Loucy (cell line): ENCODE results near the gene ANKRD33B.
A peak's percentile ranks its signal among the peaks of the same experiment; 100 is the strongest.

Source experiments
- H2AFZ ChIP-seq: fragments of 200-600 bp; sonication (generic); 2 replicates; pipeline ENCODE4 v1.6.0; 2016; ENCODE audit warnings: antibody characterized with exemption, mild to moderate bottlenecking, low read length, moderate library complexity
- H3F3A ChIP-seq: fragments of 200-600 bp; 2 replicates; pipeline ENCODE4 v1.6.0; 2016; ENCODE audit warnings: antibody characterized with exemption, low read depth, mild to moderate bottlenecking
- H3K27me3 ChIP-seq: fragments of 200-600 bp; sonication (generic); 2 replicates; pipeline ENCODE4 v1.6.1; 2014; ENCODE audit warnings: low read length, mild to moderate bottlenecking; ENCODE audit not compliant: insufficient read depth, poor library complexity, severe bottlenecking
- H3K36me3 ChIP-seq: fragments of 200-600 bp; sonication (generic); 2 replicates; pipeline ENCODE4 v1.6.1; 2016; ENCODE audit warnings: low read length; ENCODE audit not compliant: insufficient read depth
- H3K4me1 ChIP-seq: fragments of 200-600 bp; sonication (generic); 2 replicates; pipeline ENCODE4 v1.5.1; 2014; ENCODE audit warnings: low read length, mild to moderate bottlenecking; ENCODE audit not compliant: insufficient read depth, poor library complexity, severe bottlenecking
- H3K4me2 ChIP-seq: fragments of 200-600 bp; sonication (generic); 2 replicates; pipeline ENCODE4 v1.6.0; 2014; ENCODE audit warnings: antibody characterized with exemption, low read length, low read depth, mild to moderate bottlenecking; ENCODE audit not compliant: poor library complexity, severe bottlenecking
- H3K4me3 ChIP-seq: fragments of 200-600 bp; sonication (generic); 2 replicates; pipeline ENCODE4 v1.5.1; 2014; ENCODE audit warnings: low read length, mild to moderate bottlenecking, mixed read lengths; ENCODE audit not compliant: poor library complexity, severe bottlenecking
- H3K79me2 ChIP-seq: fragments of 200-600 bp; sonication (generic); 2 replicates; pipeline ENCODE4 v1.6.1; 2014; ENCODE audit warnings: low read length; ENCODE audit not compliant: insufficient read depth
- H3K9ac ChIP-seq: fragments of 200-600 bp; sonication (generic); 2 replicates; pipeline ENCODE4 v1.6.0; 2014; ENCODE audit warnings: mild to moderate bottlenecking, low read depth, low read length, moderate library complexity; ENCODE audit not compliant: poor library complexity, severe bottlenecking
- H3K9me2 ChIP-seq: fragments of 200-600 bp; sonication (generic); replicated peaks from 2 replicates; pipeline ENCODE4 v1.6.1; 2016; ENCODE audit warnings: low read depth, low read length, mixed read lengths
- H3K9me3 ChIP-seq: fragments of 200-600 bp; sonication (generic); 2 replicates; pipeline ENCODE4 v1.6.1; 2014; ENCODE audit warnings: mild to moderate bottlenecking, antibody characterized with exemption, low read length, low read depth; ENCODE audit not compliant: insufficient read depth
- H4K20me1 ChIP-seq: fragments of 200-600 bp; sonication (generic); 2 replicates; pipeline ENCODE4 v1.6.0; 2014; ENCODE audit warnings: antibody characterized with exemption, low read length, mild to moderate bottlenecking; ENCODE audit not compliant: insufficient read depth, poor library complexity, severe bottlenecking
- EZH2phosphoT487 ChIP-seq: fragments of 200-600 bp; IDR thresholded peaks from 2 replicates; pipeline ENCODE4 v1.6.1; 2018; ENCODE audit warnings: antibody characterized with exemption, mild to moderate bottlenecking, moderate library complexity, borderline replicate concordance
- TF ChIP-seq, protein P1 (sequence below): fragments of 200-600 bp; sonication (generic); conservative IDR thresholded peaks from 2 replicates; pipeline ENCODE4 v1.5.1; 2014; ENCODE audit warnings: mild to moderate bottlenecking, antibody characterized with exemption, low read length

Gene ANKRD33B

GRCh38 chr5:10537624-10538023, 26.2 kb upstream of the ANKRD33B start:
- H3K9me2 ChIP-seq: no peaks in the 10 kb centered on the region
- H3F3A ChIP-seq: no peaks in the 10 kb centered on the region
- H3K9ac ChIP-seq: no peak overlapping the region
- H4K20me1 ChIP-seq: no peaks in the 10 kb centered on the region
- TF ChIP-seq, protein P1, sequence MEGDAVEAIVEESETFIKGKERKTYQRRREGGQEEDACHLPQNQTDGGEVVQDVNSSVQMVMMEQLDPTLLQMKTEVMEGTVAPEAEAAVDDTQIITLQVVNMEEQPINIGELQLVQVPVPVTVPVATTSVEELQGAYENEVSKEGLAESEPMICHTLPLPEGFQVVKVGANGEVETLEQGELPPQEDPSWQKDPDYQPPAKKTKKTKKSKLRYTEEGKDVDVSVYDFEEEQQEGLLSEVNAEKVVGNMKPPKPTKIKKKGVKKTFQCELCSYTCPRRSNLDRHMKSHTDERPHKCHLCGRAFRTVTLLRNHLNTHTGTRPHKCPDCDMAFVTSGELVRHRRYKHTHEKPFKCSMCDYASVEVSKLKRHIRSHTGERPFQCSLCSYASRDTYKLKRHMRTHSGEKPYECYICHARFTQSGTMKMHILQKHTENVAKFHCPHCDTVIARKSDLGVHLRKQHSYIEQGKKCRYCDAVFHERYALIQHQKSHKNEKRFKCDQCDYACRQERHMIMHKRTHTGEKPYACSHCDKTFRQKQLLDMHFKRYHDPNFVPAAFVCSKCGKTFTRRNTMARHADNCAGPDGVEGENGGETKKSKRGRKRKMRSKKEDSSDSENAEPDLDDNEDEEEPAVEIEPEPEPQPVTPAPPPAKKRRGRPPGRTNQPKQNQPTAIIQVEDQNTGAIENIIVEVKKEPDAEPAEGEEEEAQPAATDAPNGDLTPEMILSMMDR: no peak
- TF ChIP-seq EZH2phosphoT487: no peak
- H3K79me2 ChIP-seq: no peaks in the 10 kb centered on the region
- peak overlapping the region; percentile 54 for H3K4me2 ChIP-seq
- H3K9me3 ChIP-seq: no peaks in the 10 kb centered on the region
- peak overlapping the region; percentile 68; the same call in 1 of the 2 replicates for H2AFZ ChIP-seq
- H3K36me3 ChIP-seq: no peaks in the 10 kb centered on the region
- no peaks in the 10 kb centered on the region for H3K27me3 ChIP-seq
- H3K4me1 ChIP-seq: peaks cover 13% of the 10 kb centered on the region
- H3K4me3 ChIP-seq: no peak overlapping the region

DNA sequence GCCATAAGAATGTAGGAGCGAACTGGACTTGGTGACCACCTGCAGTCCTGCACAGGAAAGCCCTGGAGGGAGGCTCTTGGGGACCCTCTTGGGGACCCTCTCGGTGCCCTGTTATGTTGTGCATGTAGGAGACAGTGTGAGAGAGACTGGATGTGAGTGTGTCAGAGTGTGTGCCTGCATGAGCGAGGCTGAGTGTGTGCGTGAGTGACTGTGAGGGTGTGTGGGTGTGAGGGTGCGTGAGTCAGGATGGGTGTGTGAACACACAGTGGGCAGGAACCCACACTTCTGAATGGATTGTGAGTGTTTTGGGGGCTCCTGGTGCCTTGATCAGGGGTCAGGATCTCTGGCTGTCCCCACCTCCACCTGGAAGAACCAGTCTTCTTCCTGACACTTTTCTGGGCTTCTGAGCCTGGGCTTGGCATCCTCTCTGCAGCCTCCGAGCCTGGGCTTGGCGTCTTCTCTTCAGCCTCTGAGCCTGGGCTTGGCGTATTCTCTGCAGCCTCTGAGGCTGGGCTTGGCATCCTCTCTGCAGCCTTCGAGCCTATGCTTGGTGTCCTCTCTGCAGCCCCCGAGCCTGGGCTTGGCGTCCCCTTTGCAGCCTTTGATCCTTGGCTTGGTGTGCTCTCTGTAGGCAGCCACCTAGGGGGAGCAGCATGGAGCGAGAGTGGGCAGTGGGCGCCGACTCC, 25.6 kb upstream of the ANKRD33B start:
- no peaks in the 10 kb centered on the region for H3K36me3 ChIP-seq
- H3K27me3 ChIP-seq: no peaks in the 10 kb centered on the region
- no peak overlapping the region for H3K4me2 ChIP-seq
- no peak overlapping the region for H3K4me3 ChIP-seq
- no peaks in the 10 kb centered on the region for H4K20me1 ChIP-seq
- no peak overlapping the region for H2AFZ ChIP-seq
- no peak for TF ChIP-seq EZH2phosphoT487
- TF ChIP-seq, protein P1: no peak
- no peaks in the 10 kb centered on the region for H3K9me3 ChIP-seq
- H3F3A ChIP-seq: no peaks in the 10 kb centered on the region
- H3K79me2 ChIP-seq: no peaks in the 10 kb centered on the region
- H3K9me2 ChIP-seq: no peaks in the 10 kb centered on the region
- no peak overlapping the region for H3K9ac ChIP-seq
- peaks cover 13% of the 10 kb centered on the region for H3K4me1 ChIP-seq

- no peaks in the 10 kb centered on the region for H3K9me3 ChIP-seq
- H3K4me1 ChIP-seq: peaks cover 13% of the 10 kb centered on the region
- no peaks in the 10 kb centered on the region for H3K9me2 ChIP-seq
- H3K4me2 ChIP-seq: no peak overlapping the region
- H3F3A ChIP-seq: no peaks in the 10 kb centered on the region
- H3K36me3 ChIP-seq: no peaks in the 10 kb centered on the region
- no peak for TF ChIP-seq EZH2phosphoT487
- TF ChIP-seq, protein P1: no peak
- H3K4me3 ChIP-seq: no peak overlapping the region
- no peak overlapping the region for H2AFZ ChIP-seq
- H4K20me1 ChIP-seq: no peaks in the 10 kb centered on the region
- no peaks in the 10 kb centered on the region for H3K27me3 ChIP-seq
- H3K9ac ChIP-seq: no peak overlapping the region
- H3K79me2 ChIP-seq: no peaks in the 10 kb centered on the region
Observed at GRCh38 chr5:10538789-10539686, 24.8 kb upstream of the ANKRD33B start.
